ENCODE data around the gene CEACAM18. TPM values are rescaled to one million over a fixed set of nuclear protein-coding genes. Genes with fewer than 3 reads are reported as not detected.

The CEACAM18 gene
- total and polyA plus RNA-seq, 10 of the 15 experiments (the other 5 are each of a cell fraction or from before 2014, with no cell fraction given) = not detected

DNA sequence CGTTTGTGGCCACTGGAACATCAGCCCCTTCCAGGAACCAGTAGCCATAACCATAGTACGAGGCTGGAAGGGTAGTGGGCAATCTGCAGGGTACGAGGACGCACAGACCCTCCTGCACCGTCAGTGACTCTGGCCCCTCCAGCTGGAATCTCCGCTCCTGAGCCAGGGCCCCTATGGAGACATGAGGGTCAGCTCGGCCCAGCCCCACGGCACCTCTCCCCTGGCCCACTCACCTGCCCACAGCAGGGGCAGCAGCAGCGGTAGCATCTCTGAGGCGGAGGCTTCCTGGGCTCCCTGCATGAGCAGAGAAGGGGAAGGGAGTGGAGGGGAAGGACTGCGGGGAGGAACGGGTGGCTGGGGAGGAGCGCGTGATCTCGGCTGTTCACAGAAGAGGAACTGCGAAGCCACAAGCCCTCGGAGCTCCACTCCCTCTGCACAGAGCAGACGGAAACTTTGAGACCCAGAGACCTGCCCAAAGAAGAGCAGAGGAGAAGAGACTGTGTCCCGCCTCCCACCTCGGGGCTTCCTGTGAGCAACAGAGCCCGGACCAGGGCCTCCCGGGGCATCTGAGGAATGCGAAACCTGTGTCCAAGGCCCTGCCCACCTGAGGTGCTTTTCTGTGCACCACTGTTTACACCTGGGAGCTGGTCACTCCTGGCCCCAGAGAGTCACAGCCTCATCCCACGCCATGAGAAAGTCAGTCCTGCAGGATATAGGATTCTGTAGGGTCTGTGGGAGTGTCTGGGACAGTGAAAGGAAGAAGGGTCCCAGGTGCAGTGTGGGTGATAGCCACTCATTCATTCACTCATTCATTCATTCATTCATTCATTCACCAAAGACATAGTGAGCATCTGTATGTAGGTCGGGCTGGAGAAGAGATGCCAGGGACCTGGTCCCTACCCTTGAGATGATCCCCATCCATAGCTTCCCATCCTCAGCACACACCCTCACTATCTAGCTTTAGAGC lies 53.3 kb downstream of the CEACAM18 start, which contains the start of gene SIGLEC6 (continued):
- TF ChIP-seq, protein P1, sequence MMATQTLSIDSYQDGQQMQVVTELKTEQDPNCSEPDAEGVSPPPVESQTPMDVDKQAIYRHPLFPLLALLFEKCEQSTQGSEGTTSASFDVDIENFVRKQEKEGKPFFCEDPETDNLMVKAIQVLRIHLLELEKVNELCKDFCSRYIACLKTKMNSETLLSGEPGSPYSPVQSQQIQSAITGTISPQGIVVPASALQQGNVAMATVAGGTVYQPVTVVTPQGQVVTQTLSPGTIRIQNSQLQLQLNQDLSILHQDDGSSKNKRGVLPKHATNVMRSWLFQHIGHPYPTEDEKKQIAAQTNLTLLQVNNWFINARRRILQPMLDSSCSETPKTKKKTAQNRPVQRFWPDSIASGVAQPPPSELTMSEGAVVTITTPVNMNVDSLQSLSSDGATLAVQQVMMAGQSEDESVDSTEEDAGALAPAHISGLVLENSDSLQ (IDR thresholded peaks at IDR 0.05) = no peak
- peak; percentile 71; the same call in 1 of the 2 replicates for TF ChIP-seq IKZF1 (conservative IDR thresholded peaks at IDR 0.05)
- TF ChIP-seq, protein P2, sequence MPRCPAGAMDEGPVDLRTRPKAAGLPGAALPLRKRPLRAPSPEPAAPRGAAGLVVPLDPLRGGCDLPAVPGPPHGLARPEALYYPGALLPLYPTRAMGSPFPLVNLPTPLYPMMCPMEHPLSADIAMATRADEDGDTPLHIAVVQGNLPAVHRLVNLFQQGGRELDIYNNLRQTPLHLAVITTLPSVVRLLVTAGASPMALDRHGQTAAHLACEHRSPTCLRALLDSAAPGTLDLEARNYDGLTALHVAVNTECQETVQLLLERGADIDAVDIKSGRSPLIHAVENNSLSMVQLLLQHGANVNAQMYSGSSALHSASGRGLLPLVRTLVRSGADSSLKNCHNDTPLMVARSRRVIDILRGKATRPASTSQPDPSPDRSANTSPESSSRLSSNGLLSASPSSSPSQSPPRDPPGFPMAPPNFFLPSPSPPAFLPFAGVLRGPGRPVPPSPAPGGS (IDR thresholded peaks at IDR 0.05; ENCODE audit: borderline replicate concordance, insufficient read depth, low read depth, low read length, poor library complexity, severe bottlenecking) = no peak
- peak; percentile 43; the same call in 1 of the 2 replicates for TF ChIP-seq NBN (IDR thresholded peaks at IDR 0.05)
- TF ChIP-seq ZBED1 (IDR thresholded peaks at IDR 0.05; ENCODE audit: borderline replicate concordance) = no peak
- TF ChIP-seq FOS (IDR thresholded peaks at IDR 0.05; ENCODE audit: borderline replicate concordance, extremely low read depth, insufficient read length) = no peak
- no peak for TF ChIP-seq CREB1 (IDR thresholded peaks at IDR 0.05; ENCODE audit: low read depth)
- no peak for TF ChIP-seq SREBF1 (IDR thresholded peaks at IDR 0.05; ENCODE audit: low read length)
- TF ChIP-seq, protein P3, sequence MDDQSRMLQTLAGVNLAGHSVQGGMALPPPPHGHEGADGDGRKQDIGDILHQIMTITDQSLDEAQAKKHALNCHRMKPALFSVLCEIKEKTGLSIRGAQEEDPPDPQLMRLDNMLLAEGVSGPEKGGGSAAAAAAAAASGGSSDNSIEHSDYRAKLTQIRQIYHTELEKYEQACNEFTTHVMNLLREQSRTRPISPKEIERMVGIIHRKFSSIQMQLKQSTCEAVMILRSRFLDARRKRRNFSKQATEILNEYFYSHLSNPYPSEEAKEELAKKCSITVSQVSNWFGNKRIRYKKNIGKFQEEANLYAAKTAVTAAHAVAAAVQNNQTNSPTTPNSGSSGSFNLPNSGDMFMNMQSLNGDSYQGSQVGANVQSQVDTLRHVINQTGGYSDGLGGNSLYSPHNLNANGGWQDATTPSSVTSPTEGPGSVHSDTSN (IDR thresholded peaks at IDR 0.05; ENCODE audit: insufficient replicate concordance, low read depth, low read length) = no peak
- TF ChIP-seq, protein P4, sequence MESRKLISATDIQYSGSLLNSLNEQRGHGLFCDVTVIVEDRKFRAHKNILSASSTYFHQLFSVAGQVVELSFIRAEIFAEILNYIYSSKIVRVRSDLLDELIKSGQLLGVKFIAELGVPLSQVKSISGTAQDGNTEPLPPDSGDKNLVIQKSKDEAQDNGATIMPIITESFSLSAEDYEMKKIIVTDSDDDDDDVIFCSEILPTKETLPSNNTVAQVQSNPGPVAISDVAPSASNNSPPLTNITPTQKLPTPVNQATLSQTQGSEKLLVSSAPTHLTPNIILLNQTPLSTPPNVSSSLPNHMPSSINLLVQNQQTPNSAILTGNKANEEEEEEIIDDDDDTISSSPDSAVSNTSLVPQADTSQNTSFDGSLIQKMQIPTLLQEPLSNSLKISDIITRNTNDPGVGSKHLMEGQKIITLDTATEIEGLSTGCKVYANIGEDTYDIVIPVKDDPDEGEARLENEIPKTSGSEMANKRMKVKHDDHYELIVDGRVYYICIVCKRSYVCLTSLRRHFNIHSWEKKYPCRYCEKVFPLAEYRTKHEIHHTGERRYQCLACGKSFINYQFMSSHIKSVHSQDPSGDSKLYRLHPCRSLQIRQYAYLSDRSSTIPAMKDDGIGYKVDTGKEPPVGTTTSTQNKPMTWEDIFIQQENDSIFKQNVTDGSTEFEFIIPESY (IDR thresholded peaks at IDR 0.05) = no peak
- no peak for TF ChIP-seq SMARCA5 (IDR thresholded peaks at IDR 0.05)
- TF ChIP-seq TARDBP (IDR thresholded peaks at IDR 0.05; ENCODE audit: borderline replicate concordance) = no peak
- TF ChIP-seq KLF5 (IDR thresholded peaks at IDR 0.05; ENCODE audit: partially characterized antibody) = no peak
- no peak for TF ChIP-seq GABPA (IDR thresholded peaks at IDR 0.05; ENCODE audit: low read depth)
- no peak; the same call in 1 of the 2 replicates for TF ChIP-seq TBL1XR1 (IDR thresholded peaks at IDR 0.05; ENCODE audit: low read depth, low read length)
- no peak for TF ChIP-seq HDAC6 (IDR thresholded peaks at IDR 0.05; ENCODE audit: unreplicated experiment)
- TF ChIP-seq ZNF384 (IDR thresholded peaks at IDR 0.05; ENCODE audit: borderline replicate concordance, low read depth, low read length) = no peak
- TF ChIP-seq, protein P5, sequence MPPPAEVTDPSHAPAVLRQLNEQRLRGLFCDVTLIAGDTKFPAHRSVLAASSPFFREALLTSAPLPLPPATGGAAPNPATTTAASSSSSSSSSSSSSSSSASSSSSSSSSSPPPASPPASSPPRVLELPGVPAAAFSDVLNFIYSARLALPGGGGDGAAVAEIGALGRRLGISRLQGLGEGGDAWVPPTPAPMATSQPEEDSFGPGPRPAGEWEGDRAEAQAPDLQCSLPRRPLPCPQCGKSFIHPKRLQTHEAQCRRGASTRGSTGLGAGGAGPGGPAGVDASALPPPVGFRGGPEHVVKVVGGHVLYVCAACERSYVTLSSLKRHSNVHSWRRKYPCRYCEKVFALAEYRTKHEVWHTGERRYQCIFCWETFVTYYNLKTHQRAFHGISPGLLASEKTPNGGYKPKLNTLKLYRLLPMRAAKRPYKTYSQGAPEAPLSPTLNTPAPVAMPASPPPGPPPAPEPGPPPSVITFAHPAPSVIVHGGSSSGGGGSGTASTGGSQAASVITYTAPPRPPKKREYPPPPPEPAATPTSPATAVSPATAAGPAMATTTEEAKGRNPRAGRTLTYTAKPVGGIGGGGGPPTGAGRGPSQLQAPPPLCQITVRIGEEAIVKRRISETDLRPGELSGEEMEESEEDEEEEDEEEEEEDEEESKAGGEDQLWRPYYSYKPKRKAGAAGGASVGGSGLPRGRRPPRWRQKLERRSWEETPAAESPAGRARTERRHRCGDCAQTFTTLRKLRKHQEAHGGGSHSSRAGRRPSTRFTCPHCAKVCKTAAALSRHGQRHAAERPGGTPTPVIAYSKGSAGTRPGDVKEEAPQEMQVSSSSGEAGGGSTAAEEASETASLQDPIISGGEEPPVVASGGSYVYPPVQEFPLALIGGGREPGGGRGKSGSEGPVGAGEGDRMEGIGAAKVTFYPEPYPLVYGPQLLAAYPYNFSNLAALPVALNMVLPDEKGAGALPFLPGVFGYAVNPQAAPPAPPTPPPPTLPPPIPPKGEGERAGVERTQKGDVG (CRISPR knock-in tag; IDR thresholded peaks at IDR 0.05) = no peak
- TF ChIP-seq ATF7 (IDR thresholded peaks at IDR 0.05; ENCODE audit: low read depth) = no peak
- no peak for TF ChIP-seq RAD51 (IDR thresholded peaks at IDR 0.05)
- TF ChIP-seq HDGF (IDR thresholded peaks at IDR 0.05) = no peak
- no peak for TF ChIP-seq CBX3 (IDR thresholded peaks at IDR 0.05; ENCODE audit: borderline replicate concordance, low read depth)

Data from GM12878 (cell line).